ENCODE measurements around the gene CLMN.
A peak's percentile ranks its signal among the peaks of the same experiment; 100 is the strongest.

Gene CLMN

GRCh38 chr14:95320955-95321600 lies 1.4 kb upstream of the CLMN start:
- DNase-seq: no peak

- DNase-seq: no peak
Observed at GRCh38 chr14:95320078-95320895, 579 bp upstream of the CLMN start.

GRCh38 chr14:95318399-95319311 lies 1.1 kb downstream of the CLMN start:
- DNase-seq: no peak

- no peak for DNase-seq
Observed at GRCh38 chr14:95317817-95318343, 1.8 kb downstream of the CLMN start.

GRCh38 chr14:95316821-95317220 lies 2.9 kb downstream of the CLMN start:
- DNase-seq: no peak

- no peak for DNase-seq
Observed at GRCh38 chr14:95315579-95315978, 4.1 kb downstream of the CLMN start.

- no peak for DNase-seq
Observed at GRCh38 chr14:95315156-95315555, 4.6 kb downstream of the CLMN start.

- peak; percentile 73 for DNase-seq
Observed at GRCh38 chr14:95314609-95315008, 5.1 kb downstream of the CLMN start.

- DNase-seq: no peak
Observed at GRCh38 chr14:95313707-95314106, 6.0 kb downstream of the CLMN start.

- no peak for DNase-seq
Observed at GRCh38 chr14:95313190-95313589, 6.5 kb downstream of the CLMN start.

- DNase-seq: no peak
Observed at GRCh38 chr14:95312311-95312710, 7.4 kb downstream of the CLMN start.

GRCh38 chr14:95311752-95312151 lies 8.0 kb downstream of the CLMN start:
- no peak for DNase-seq

GRCh38 chr14:95310635-95311380 lies 8.9 kb downstream of the CLMN start:
- DNase-seq: no peak

GRCh38 chr14:95309261-95310051 lies 10.3 kb downstream of the CLMN start:
- no peak for DNase-seq

- no peak for DNase-seq
Observed at GRCh38 chr14:95308073-95308472, 11.6 kb downstream of the CLMN start.

GRCh38 chr14:95307402-95308041 lies 12.2 kb downstream of the CLMN start:
- DNase-seq: no peak

GRCh38 chr14:95305940-95306339 lies 13.8 kb downstream of the CLMN start:
- DNase-seq: no peak

- no peak for DNase-seq
Observed at GRCh38 chr14:95305145-95305544, 14.6 kb downstream of the CLMN start.

GRCh38 chr14:95304342-95304741 lies 15.4 kb downstream of the CLMN start:
- DNase-seq: no peak

- DNase-seq: no peak
Observed at GRCh38 chr14:95303552-95303951, 16.2 kb downstream of the CLMN start.

All from stimulated activated CD4-positive, alpha-beta T cell treated with anti-CD3 and anti-CD28 coated beads, Interleukin-15, amount 100 ng/mL, for 24 hours (primary cell).